Endodermal cell (in vitro differentiated cells): ENCODE results near the gene SLCO1B3. TPM values are rescaled to one million over a fixed set of nuclear protein-coding genes. Genes with fewer than 3 reads are reported as not detected.

Experiments used
- DNase-seq: peaks from one replicate; pipeline ENCODE4 v3.0.0-alpha.2; 2017
- H3K27ac ChIP-seq: 2 replicates; pipeline ENCODE4 v1.5.1; 2013; ENCODE audit warnings: mild to moderate bottlenecking, low read depth, low read length, moderate library complexity
- H3K27me3 ChIP-seq: 2 replicates; pipeline ENCODE4 v1.6.1; 2013; ENCODE audit warnings: mild to moderate bottlenecking, low read length, moderate library complexity; ENCODE audit not compliant: insufficient read depth, control insufficient read depth, poor library complexity, severe bottlenecking
- H3K36me3 ChIP-seq: 2 replicates; pipeline ENCODE4 v1.7.0; 2013; ENCODE audit warnings: mild to moderate bottlenecking, low read length, moderate library complexity; ENCODE audit not compliant: control insufficient read depth, insufficient read depth
- H3K4me1 ChIP-seq: one replicate; pipeline ENCODE4 v1.7.0; 2013; ENCODE audit warnings: low read length; ENCODE audit not compliant: control insufficient read depth, insufficient read depth
- H3K4me3 ChIP-seq: 2 replicates; pipeline ENCODE4 v1.5.1; 2013; ENCODE audit warnings: mild to moderate bottlenecking, low read length, moderate library complexity
- H3K9ac ChIP-seq: 2 replicates; pipeline ENCODE4 v1.6.1; 2013; ENCODE audit warnings: mild to moderate bottlenecking, low read length, moderate library complexity; ENCODE audit not compliant: poor library complexity, severe bottlenecking; ENCODE audit errors: extremely low read depth
- H3K9me3 ChIP-seq: 2 replicates; pipeline ENCODE4 v1.6.1; 2013; ENCODE audit warnings: mild to moderate bottlenecking, low read length, moderate library complexity; ENCODE audit not compliant: control insufficient read depth
- H3K27ac Mint-ChIP-seq: 2 replicates; pipeline ENCODE4 v1.8.0; 2020; ENCODE audit warnings: mixed read lengths
- H3K27me3 Mint-ChIP-seq: 2 replicates; pipeline ENCODE4 v1.8.0; 2021; ENCODE audit warnings: mild to moderate bottlenecking, mixed read lengths; ENCODE audit not compliant: insufficient read depth
- H3K36me3 Mint-ChIP-seq: 2 replicates; pipeline ENCODE4 v1.8.0; 2020; ENCODE audit warnings: low read depth, mixed read lengths
- H3K4me1 Mint-ChIP-seq: 2 replicates; pipeline ENCODE4 v1.8.0; 2020; ENCODE audit warnings: mixed read lengths
- H3K4me3 Mint-ChIP-seq: 2 replicates; pipeline ENCODE4 v1.8.0; 2020; ENCODE audit warnings: mild to moderate bottlenecking, moderate library complexity, mixed read lengths
- H3K9me3 Mint-ChIP-seq: 2 replicates; pipeline ENCODE4 v1.8.0; 2020; ENCODE audit warnings: mild to moderate bottlenecking, mixed read lengths
- WGBS, 2 experiments: methylation state at CpG; one replicate each; pipeline versions ENCODE4 v1.1.5 to v1.1.7; 2013; ENCODE audit warnings: missing lambda C conversion rate in 2 of 2, mixed read lengths in 1 of 2; ENCODE audit not compliant: insufficient coverage in 1 of 2, insufficient read length in 1 of 2; 5-methylcytosine and 5-hydroxymethylcytosine counted together
- total RNA-seq, 2 donors: library from RNA; stranded (reverse); fragmentation: NEBNext Ultra II Directional in 1 of 2; extraction: Animal tissue kit (Norgen Biotek cat#: 25700) in 1 of 2; gene quantifications; 2 replicates in 1 of 2; 3 replicates in 1 of 2; pipeline ENCODE4 v1.2.1, GENCODE V29; 2021
- TF ChIP-seq, protein P1 (sequence below): fragments of 200-600 bp; sonication (generic); conservative IDR thresholded peaks from 2 replicates; pipeline ENCODE4 v1.5.0; 2021; ENCODE audit warnings: antibody characterized with exemption, mild to moderate bottlenecking

SLCO1B3 gene
- total RNA-seq, 2 donors from 2014 or later = not detected

DNA sequence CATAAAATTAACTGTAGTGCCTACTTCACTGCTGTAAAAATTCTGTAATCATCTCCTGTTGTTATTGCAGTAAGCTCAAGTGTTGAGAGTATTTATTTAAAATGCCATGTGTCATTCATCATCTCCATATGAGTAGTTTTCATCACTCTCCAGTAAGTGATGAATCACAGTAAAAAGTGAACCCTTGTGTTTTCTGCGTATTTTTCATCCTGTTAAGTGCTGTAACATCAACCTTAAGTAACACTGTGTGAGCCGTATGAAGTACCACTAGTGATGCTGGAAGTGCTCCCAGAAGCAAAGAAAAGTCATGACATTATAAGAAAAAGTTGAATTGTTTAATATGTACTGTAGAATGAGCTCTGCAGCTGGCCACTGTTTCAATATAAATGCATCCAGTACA, 55.4 kb downstream of the SLCO1B3 start:
- H3K27me3 Mint-ChIP-seq = no peaks in the 10 kb centered on the region
- H3K27ac ChIP-seq = no peak overlapping the region
- H3K4me3 ChIP-seq = no peak overlapping the region
- H3K9me3 ChIP-seq = no peaks in the 10 kb centered on the region
- no peaks in the 10 kb centered on the region for H3K9me3 Mint-ChIP-seq
- TF ChIP-seq, protein P1, sequence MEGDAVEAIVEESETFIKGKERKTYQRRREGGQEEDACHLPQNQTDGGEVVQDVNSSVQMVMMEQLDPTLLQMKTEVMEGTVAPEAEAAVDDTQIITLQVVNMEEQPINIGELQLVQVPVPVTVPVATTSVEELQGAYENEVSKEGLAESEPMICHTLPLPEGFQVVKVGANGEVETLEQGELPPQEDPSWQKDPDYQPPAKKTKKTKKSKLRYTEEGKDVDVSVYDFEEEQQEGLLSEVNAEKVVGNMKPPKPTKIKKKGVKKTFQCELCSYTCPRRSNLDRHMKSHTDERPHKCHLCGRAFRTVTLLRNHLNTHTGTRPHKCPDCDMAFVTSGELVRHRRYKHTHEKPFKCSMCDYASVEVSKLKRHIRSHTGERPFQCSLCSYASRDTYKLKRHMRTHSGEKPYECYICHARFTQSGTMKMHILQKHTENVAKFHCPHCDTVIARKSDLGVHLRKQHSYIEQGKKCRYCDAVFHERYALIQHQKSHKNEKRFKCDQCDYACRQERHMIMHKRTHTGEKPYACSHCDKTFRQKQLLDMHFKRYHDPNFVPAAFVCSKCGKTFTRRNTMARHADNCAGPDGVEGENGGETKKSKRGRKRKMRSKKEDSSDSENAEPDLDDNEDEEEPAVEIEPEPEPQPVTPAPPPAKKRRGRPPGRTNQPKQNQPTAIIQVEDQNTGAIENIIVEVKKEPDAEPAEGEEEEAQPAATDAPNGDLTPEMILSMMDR = no peak
- no peak for DNase-seq
- no peaks in the 10 kb centered on the region for H3K36me3 Mint-ChIP-seq
- H3K27ac Mint-ChIP-seq = no peak overlapping the region
- H3K27me3 ChIP-seq = no peaks in the 10 kb centered on the region
- no peak overlapping the region for H3K4me3 Mint-ChIP-seq
- H3K9ac ChIP-seq = no peak overlapping the region
- H3K4me1 Mint-ChIP-seq = no peaks in the 10 kb centered on the region
- WGBS, 2 experiments = 47 to 50% methylated on average over 2 of the region's 2 CpGs
- H3K4me1 ChIP-seq = no peaks in the 10 kb centered on the region
- H3K36me3 ChIP-seq = no peaks in the 10 kb centered on the region

DNA sequence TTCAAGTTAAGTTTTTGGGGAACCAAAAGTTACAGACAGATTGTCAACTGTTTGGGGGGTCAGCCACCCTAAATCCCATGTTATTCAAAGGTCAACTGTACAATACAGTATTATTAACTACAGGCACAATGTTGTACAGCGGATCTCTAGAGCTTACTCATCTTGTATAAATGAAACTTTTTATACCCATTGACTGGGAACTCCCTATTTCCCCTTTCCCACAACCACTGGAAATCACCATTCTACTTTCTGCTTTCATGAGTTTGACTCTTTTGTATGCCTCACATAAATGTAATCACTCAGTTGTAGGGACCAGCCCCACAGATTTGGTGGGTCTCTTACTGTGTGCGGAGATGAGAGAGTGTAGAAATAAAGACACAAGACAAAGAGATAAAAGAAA, 57.8 kb downstream of the SLCO1B3 start:
- no peaks in the 10 kb centered on the region for H3K36me3 Mint-ChIP-seq
- Histone ChIP-seq H3K36me3 (no peaks in the 10 kb centered on the region), H3K4me3 (no peak overlapping the region), H3K27me3 (no peaks in the 10 kb centered on the region), H3K9me3 (no peaks in the 10 kb centered on the region), H3K27ac (no peak overlapping the region), H3K4me1 (no peaks in the 10 kb centered on the region), H3K9ac (no peak overlapping the region)
- 84 to 100% methylated on average over 1 to 2 of the region's 2 CpGs for WGBS, 2 experiments
- no peaks in the 10 kb centered on the region for H3K4me1 Mint-ChIP-seq
- H3K4me3 Mint-ChIP-seq = no peak overlapping the region
- no peak overlapping the region for H3K27ac Mint-ChIP-seq
- H3K27me3 Mint-ChIP-seq = no peaks in the 10 kb centered on the region
- TF ChIP-seq, protein P1 = no peak
- H3K9me3 Mint-ChIP-seq = no peaks in the 10 kb centered on the region
- DNase-seq = no peak

DNA sequence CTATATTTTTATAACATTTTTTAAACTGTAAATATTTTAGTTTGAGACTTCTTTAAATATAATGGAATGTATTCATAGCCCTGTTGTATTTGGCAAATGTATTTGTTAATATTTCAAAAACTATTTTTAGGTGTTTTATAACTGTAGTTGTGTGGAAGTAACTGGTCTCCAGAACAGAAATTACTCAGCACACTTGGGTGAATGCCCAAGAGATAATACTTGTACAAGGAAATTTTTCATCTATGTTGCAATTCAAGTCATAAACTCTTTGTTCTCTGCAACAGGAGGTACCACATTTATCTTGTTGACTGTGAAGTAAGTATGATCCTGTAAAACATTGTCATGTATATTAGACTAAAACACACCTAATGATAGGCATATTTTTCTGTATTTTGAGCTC, 72.8 kb downstream of the SLCO1B3 start:
- no peak overlapping the region for H3K4me3 ChIP-seq
- H3K9me3 Mint-ChIP-seq = peaks cover 2% of the 10 kb centered on the region
- DNase-seq = no peak
- no peaks in the 10 kb centered on the region for H3K9me3 ChIP-seq
- H3K36me3 ChIP-seq = no peaks in the 10 kb centered on the region
- H3K27ac Mint-ChIP-seq = no peak overlapping the region
- H3K9ac ChIP-seq = no peak overlapping the region
- H3K27me3 Mint-ChIP-seq = no peaks in the 10 kb centered on the region
- H3K4me3 Mint-ChIP-seq = no peak overlapping the region
- no peaks in the 10 kb centered on the region for H3K27me3 ChIP-seq
- no peaks in the 10 kb centered on the region for H3K4me1 ChIP-seq
- TF ChIP-seq, protein P1 = no peak
- H3K36me3 Mint-ChIP-seq = no peaks in the 10 kb centered on the region
- no peak overlapping the region for H3K27ac ChIP-seq
- H3K4me1 Mint-ChIP-seq = no peaks in the 10 kb centered on the region
